Fibroblast of lung (primary cell): ENCODE measurements around the gene C12orf60.

ENCODE experiments used
- CTCF ChIP-seq, 2 donors: IDR thresholded peaks in 1 of 2; conservative IDR thresholded peaks in 1 of 2; 1 replicate in 1 of 2; 2 replicates in 1 of 2; pipeline ENCODE4 v1.5.1; 2011 to 2012; ENCODE audit warnings: low read length in 2 of 2, control low read depth in 1 of 2, inconsistent platforms in 1 of 2, low read depth in 1 of 2, mild to moderate bottlenecking in 1 of 2
- EZH2 ChIP-seq: IDR thresholded peaks from 2 replicates; pipeline ENCODE4 v1.5.1; 2012; ENCODE audit warnings: low read length, control low read depth, mild to moderate bottlenecking; ENCODE audit errors: missing control alignments

DNA sequence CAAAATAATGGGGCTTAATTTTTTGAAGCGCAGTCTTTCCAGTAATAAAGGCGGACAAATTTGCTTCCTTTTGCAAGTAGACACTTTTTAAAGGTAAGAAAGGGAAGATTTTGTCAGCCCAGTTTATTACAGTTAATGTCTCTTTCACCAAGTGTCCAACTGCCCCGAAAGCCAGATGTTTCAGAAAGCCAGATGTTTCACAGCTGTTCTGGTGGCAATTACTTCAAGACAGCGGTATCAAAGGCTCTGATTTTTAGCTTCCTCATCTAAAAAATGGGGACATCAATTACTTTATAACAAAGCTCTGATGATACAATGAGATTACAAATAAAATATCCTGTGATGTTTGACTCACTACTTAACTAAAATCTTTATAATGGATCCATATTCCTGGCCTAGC lies 1.2 kb upstream of the C12orf60 start:
- no peak for TF ChIP-seq CTCF (conservative IDR thresholded peaks at IDR 0.05 in 1 of 2, IDR thresholded peaks at IDR 0.05 in 1 of 2; ENCODE audit: low read depth in 1 of 2, low read length in 2 of 2)
- TF ChIP-seq EZH2: no peak
